A673 (cell line): ENCODE measurements around the gene RAB28. TPM values are rescaled to one million over a fixed set of nuclear protein-coding genes. Genes with fewer than 3 reads are reported as not detected.

Experiments used
- BruUV-seq: library from RNA; stranded (reverse); fragments of 400-500 nt; replicated peaks from 2 replicates; lab custom pipeline; 2021; lab: Mats Ljungman, UMichigan
- CTCF ChIA-PET: fragments of 300-600 bp; sonication (Branson Sonifier 250); formaldehyde crosslinking; loops from one replicate; lab custom pipeline; 2022; ENCODE audit warnings: antibody characterized with exemption; lab: Charles Lee
- POLR2A ChIA-PET: fragments of 300-600 bp; sonication (Branson Sonifier 250); formaldehyde crosslinking; loops from one replicate; lab custom pipeline; 2022; ENCODE audit warnings: antibody characterized with exemption; ENCODE audit not compliant: low non-redundant PET; lab: Charles Lee
- DNase-seq: peaks from one replicate; pipeline ENCODE4 v3.0.0-alpha.2; 2015; ENCODE audit warnings: low spot score
- H3K27ac ChIP-seq: fragments of 200-600 bp; sonication (generic); 2 replicates; pipeline ENCODE4 v1.5.1; 2016; ENCODE audit warnings: mixed run types, low read depth, mild to moderate bottlenecking, mixed read lengths, antibody characterized with exemption, low read length; ENCODE audit not compliant: poor library complexity, severe bottlenecking
- H3K27me3 ChIP-seq: fragments of 200-600 bp; sonication (generic); replicated peaks from 2 replicates; pipeline ENCODE4 v1.6.1; 2017; ENCODE audit warnings: mixed run types, low read depth, mild to moderate bottlenecking, mixed read lengths, antibody characterized with exemption, low read length; ENCODE audit not compliant: insufficient read depth, poor library complexity
- H3K36me3 ChIP-seq: fragments of 200-600 bp; sonication (generic); 2 replicates; pipeline ENCODE4 v1.6.1; 2016; ENCODE audit warnings: mixed run types, mild to moderate bottlenecking, mixed read lengths, antibody characterized with exemption, low read length; ENCODE audit not compliant: insufficient read depth, poor library complexity, severe bottlenecking
- H3K4me1 ChIP-seq: fragments of 200-600 bp; sonication (generic); 2 replicates; pipeline ENCODE4 v1.6.1; 2017; ENCODE audit warnings: mixed run types, mild to moderate bottlenecking, mixed read lengths, antibody characterized with exemption, low read length; ENCODE audit not compliant: insufficient read depth, poor library complexity, severe bottlenecking
- H3K4me3 ChIP-seq: fragments of 200-600 bp; sonication (generic); 2 replicates; pipeline ENCODE4 v1.5.1; 2016; ENCODE audit warnings: low read depth, mixed run types, mild to moderate bottlenecking, mixed read lengths, low read length; ENCODE audit not compliant: poor library complexity, severe bottlenecking
- H3K9me3 ChIP-seq: fragments of 200-600 bp; sonication (generic); 2 replicates; pipeline ENCODE4 v1.6.1; 2016; ENCODE audit warnings: mixed run types, low read depth, mild to moderate bottlenecking, mixed read lengths, antibody characterized with exemption, low read length; ENCODE audit not compliant: poor library complexity, severe bottlenecking
- CTCF ChIP-seq: fragments of 300-800, 200-600 bp; sonication (generic); conservative IDR thresholded peaks from 2 replicates; pipeline ENCODE4 v1.5.1; 2017; ENCODE audit warnings: low read depth, mild to moderate bottlenecking, antibody characterized with exemption, low read length, moderate library complexity, mixed read lengths
- EZH2 ChIP-seq: fragments of 200-600 bp; sonication (generic); IDR thresholded peaks from 2 replicates; pipeline ENCODE4 v1.6.1; 2017; ENCODE audit warnings: borderline replicate concordance, low read depth, mild to moderate bottlenecking, mixed read lengths, antibody characterized with exemption, low read length; ENCODE audit not compliant: poor library complexity, severe bottlenecking
- intact Hi-C: fragments of 100-400 bp; cut with micrococcal nuclease; formaldehyde crosslinking; loops from one replicate; pipeline ENCODE4 v1.10.0; 2022; ENCODE audit not compliant: unreplicated experiment
- total RNA-seq: library from RNA; stranded (reverse); gene quantifications from 2 replicates; pipeline ENCODE4 v1.2.3, GENCODE V29; 2021

The RAB28 gene
- total RNA-seq, 1 experiment from 2014 or later: 22.6 TPM

- H3K36me3 ChIP-seq: no peaks in the 10 kb centered on the region
- no peak overlapping the region for H3K4me3 ChIP-seq
- no TSS peak for BruUV-seq
- H3K27ac ChIP-seq: no peak overlapping the region
- POLR2A ChIA-PET: no interaction called here
- H3K27me3 ChIP-seq: no peaks in the 10 kb centered on the region
- CTCF ChIA-PET: no interaction called here
- DNase-seq: no peak
- intact Hi-C loops: no loop called here
- peaks cover 22% of the 10 kb centered on the region for H3K4me1 ChIP-seq
- TF ChIP-seq CTCF (no peak), EZH2 (no peak)
- no peaks in the 10 kb centered on the region for H3K9me3 ChIP-seq
Observed at GRCh38 chr4:13522282-13523104, 38.4 kb upstream of the RAB28 start.

DNA sequence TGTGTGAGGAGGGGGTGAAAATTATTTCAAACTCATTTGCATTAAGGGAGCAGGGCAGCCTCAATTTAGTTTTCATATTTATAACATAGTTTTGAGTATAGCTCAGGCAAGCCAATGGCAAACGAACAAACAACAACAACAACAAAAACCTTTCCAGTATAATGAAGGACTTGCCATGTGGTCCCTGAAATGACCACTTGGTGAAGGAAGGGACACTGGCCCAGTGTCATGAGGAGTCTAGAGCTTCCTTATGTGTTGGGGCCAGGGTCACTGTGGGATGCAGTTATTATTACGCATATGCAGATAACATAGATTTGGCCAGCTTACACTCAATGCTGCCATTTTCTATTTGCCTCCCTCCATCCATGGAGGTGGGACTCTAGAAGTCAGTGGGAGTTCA is 36.9 kb upstream of the RAB28 start:
- no peak overlapping the region for H3K27ac ChIP-seq
- BruUV-seq: no TSS peak
- TF ChIP-seq CTCF (no peak), EZH2 (no peak)
- no peaks in the 10 kb centered on the region for H3K36me3 ChIP-seq
- peaks cover 36% of the 10 kb centered on the region for H3K4me1 ChIP-seq
- ChIA-PET CTCF (no interaction called here), POLR2A (no interaction called here)
- no peak for DNase-seq
- intact Hi-C loops: no loop called here
- H3K4me3 ChIP-seq: no peak overlapping the region
- no peaks in the 10 kb centered on the region for H3K9me3 ChIP-seq
- no peaks in the 10 kb centered on the region for H3K27me3 ChIP-seq

GRCh38 chr4:13516315-13516860 is 32.2 kb upstream of the RAB28 start:
- POLR2A ChIA-PET: no interaction called here
- DNase-seq: no peak
- CTCF ChIA-PET: interaction anchor here (0.6 kb wide), 1 partner anchor 883 kb away, joined by 3 read pairs; no protein-coding TSS in a partner anchor

More at GRCh38 chr4:13516315-13516860, 32.2 kb upstream of the RAB28 start:
- TF ChIP-seq EZH2 (no peak), CTCF (no peak)
- peaks cover 50% of the 10 kb centered on the region for H3K4me1 ChIP-seq
- BruUV-seq: no TSS peak
- H3K9me3 ChIP-seq: no peaks in the 10 kb centered on the region
- no peak overlapping the region for H3K4me3 ChIP-seq
- no peaks in the 10 kb centered on the region for H3K36me3 ChIP-seq
- intact Hi-C loops: no loop called here
- H3K27me3 ChIP-seq: no peaks in the 10 kb centered on the region
- H3K27ac ChIP-seq: no peak overlapping the region
